GM12878 (cell line): ENCODE results near the gene TRIM74.
"Not testable (repeated sequence)": the region's sequence is repeated elsewhere in the genome, so short reads cannot be mapped to it uniquely, and the experiment has no call there.

Experiments used
- MXI1 ChIP-seq: fragments of 150-350 bp; IDR thresholded peaks from 2 replicates; pipeline ENCODE4 v1.6.1; 2011; ENCODE audit warnings: low read depth, mild to moderate bottlenecking, inconsistent platforms, low read length, improper control_type of control experiment
- MYC ChIP-seq: IDR thresholded peaks from 2 replicates; pipeline ENCODE4 v1.6.1; 2011; ENCODE audit warnings: mild to moderate bottlenecking, low read length, moderate library complexity, inconsistent platforms; ENCODE audit not compliant: insufficient read depth, insufficient replicate concordance, insufficient read length, severe bottlenecking
- ZSCAN29 ChIP-seq: fragments of 450-650 bp; IDR thresholded peaks from 2 replicates; pipeline ENCODE4 v1.6.1; 2017; ENCODE audit warnings: mild to moderate bottlenecking, moderate library complexity

GRCh38 chr7:72945597-72945996 lies 23.7 kb downstream of the TRIM74 start:
- not testable (repeated sequence) for TF ChIP-seq MYC, ZSCAN29, MXI1
